ENCODE results near the gene PRCC. TPM values are rescaled to one million over a fixed set of nuclear protein-coding genes. Genes with fewer than 3 reads are reported as not detected.
"Not testable (repeated sequence)": the region's sequence is repeated elsewhere in the genome, so short reads cannot be mapped to it uniquely, and the experiment has no call there.

PRCC gene
- total and polyA plus RNA-seq, 5 donors from 2014 or later: 35.5 to 67.8 (median 36.8) TPM

GRCh38 chr1:156751451-156751756 is 15.9 kb upstream of the PRCC start, which contains the start of gene HDGF:
HDGF (minus strand) TSS chr1:156751675; CDS start chr1:156751429, 246 bp downstream.
- H3K9me3 ChIP-seq (ENCODE audit: control insufficient read depth in 2 of 2, low read length in 2 of 2): no peaks in the 10 kb centered on the region
- H3K27ac ChIP-seq (ENCODE audit: insufficient read depth, low read length, poor library complexity, severe bottlenecking): peak within 1 kb of the TSS; percentile 83
- Mint-ChIP-seq H3K4me3 (peak within 1 kb of the TSS; percentile 93 to 97 (median 94)), H3K27me3 (no peaks in the 10 kb centered on the region), H3K36me3 (no peaks in the 10 kb centered on the region), H3K4me1 (peaks cover 22 to 60% (median 43%) of the 10 kb centered on the region in 4 donors), H3K27ac (peak within 1 kb of the TSS; percentile 79 to 97 (median 94)), H3K9me3 (no peaks in the 10 kb centered on the region)
- no peaks in the 10 kb centered on the region for H3K27me3 ChIP-seq (ENCODE audit: control insufficient read depth, insufficient read depth, low read length)
- H3K4me3 ChIP-seq (ENCODE audit: low read depth, low read length): peak within 1 kb of the TSS; percentile 90
- DNase-seq (no peak), ATAC-seq (ENCODE audit: low read depth in 2 of 2) (no peak)
- H3K4me1 ChIP-seq (ENCODE audit: control insufficient read depth, insufficient read depth, low read length, poor library complexity, severe bottlenecking): peaks cover 53% of the 10 kb centered on the region
- H3K36me3 ChIP-seq (ENCODE audit: control insufficient read depth, insufficient read depth, low read length): no peaks in the 10 kb centered on the region

DNA sequence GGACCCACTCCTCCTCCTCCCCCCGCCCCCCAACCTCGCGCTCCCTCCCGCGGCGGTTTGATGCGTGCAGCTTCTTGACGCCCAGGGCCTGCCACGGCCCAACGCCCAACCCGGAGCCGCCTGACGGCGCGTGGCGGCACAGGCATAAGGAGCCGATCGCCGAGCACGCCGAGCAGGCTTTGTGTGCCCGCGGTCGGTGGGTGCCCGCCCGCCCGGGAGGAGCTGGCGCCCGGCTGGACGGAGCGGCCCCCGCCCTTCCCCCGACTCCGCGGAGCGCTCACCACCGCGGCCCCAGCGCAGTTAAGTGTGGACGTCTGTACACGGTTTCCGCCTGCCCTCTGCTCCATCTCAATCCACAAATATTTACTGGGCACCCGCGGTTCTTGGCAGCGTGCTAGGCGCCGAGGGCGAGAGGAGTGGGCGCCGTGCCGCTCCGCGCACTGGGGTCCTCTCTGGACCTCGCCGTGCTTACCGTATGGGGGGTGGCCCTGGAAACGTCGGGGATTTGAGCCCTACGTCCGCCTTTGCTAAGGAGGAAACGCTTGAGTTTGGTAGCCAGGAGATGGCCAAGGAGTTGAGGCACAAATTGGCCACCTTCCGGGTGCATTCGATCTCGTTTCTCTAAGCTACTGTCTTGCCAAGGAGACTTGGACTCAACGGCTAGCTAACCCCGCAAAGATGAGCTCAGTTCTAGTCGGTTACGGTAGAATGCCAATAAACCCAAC is 15.4 kb upstream of the PRCC start:
- peak overlapping the region; percentile 93 to 97 (median 94) for H3K4me3 Mint-ChIP-seq
- H3K27ac Mint-ChIP-seq: peak overlapping the region; percentile 79 to 93 (median 92)
- H3K4me1 Mint-ChIP-seq: peaks cover 22 to 57% (median 43%) of the 10 kb centered on the region in 4 donors
- ATAC-seq (ENCODE audit: low read depth in 2 of 2): peak; percentile 88 to 91
- H3K4me1 ChIP-seq (ENCODE audit: control insufficient read depth, insufficient read depth, low read length, poor library complexity, severe bottlenecking): peaks cover 48% of the 10 kb centered on the region
- H3K36me3 ChIP-seq (ENCODE audit: control insufficient read depth, insufficient read depth, low read length): no peaks in the 10 kb centered on the region
- peak; percentile 91 to 98 (median 97) for DNase-seq
- no peaks in the 10 kb centered on the region for H3K36me3 Mint-ChIP-seq
- H3K27ac ChIP-seq (ENCODE audit: insufficient read depth, low read length, poor library complexity, severe bottlenecking): peak overlapping the region; percentile 83
- no peaks in the 10 kb centered on the region for H3K9me3 Mint-ChIP-seq
- H3K27me3 ChIP-seq (ENCODE audit: control insufficient read depth, insufficient read depth, low read length): no peaks in the 10 kb centered on the region
- H3K9me3 ChIP-seq (ENCODE audit: control insufficient read depth in 2 of 2, low read length in 2 of 2): no peaks in the 10 kb centered on the region
- H3K4me3 ChIP-seq (ENCODE audit: low read depth, low read length): peak overlapping the region; percentile 90
- H3K27me3 Mint-ChIP-seq: no peaks in the 10 kb centered on the region

DNA sequence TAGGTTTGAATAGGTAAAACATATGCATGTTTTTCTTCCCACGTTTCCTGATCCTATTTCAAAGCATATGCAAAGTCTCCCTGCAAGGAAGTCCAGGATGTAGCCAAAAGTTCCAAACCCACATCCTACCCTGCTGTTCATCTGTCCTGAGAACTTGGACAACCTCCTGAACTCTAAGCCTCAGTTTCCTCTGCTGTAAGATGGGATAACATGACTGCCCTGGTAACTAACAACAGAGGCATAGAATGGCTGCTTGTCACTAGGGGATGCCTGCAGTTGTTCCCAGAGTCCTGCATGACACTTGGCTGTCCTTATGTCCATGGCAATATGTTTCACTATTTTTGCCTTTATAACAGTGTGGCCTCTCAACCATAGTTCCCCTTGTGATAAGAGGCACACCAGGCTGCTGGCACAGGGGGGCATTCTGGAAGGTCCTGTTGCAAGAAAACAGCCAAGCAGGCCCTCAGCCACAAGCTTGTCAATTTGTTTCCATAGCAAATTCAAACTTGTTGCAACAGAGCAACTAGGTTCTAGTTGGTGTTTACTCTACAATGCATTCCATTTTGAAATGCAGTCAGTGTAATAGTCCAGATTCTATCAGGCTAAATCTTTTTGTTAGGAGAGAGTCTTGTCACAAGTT is 14.4 kb upstream of the PRCC start:
- peaks cover 38% of the 10 kb centered on the region for H3K4me1 ChIP-seq (ENCODE audit: control insufficient read depth, insufficient read depth, low read length, poor library complexity, severe bottlenecking)
- no peaks in the 10 kb centered on the region for H3K27me3 ChIP-seq (ENCODE audit: control insufficient read depth, insufficient read depth, low read length)
- no peak for DNase-seq
- ATAC-seq (ENCODE audit: low read depth in 2 of 2): no peak
- peak overlapping the region; percentile 90 for H3K4me3 ChIP-seq (ENCODE audit: low read depth, low read length)
- Mint-ChIP-seq H3K27ac (peak overlapping the region; percentile 82 to 93 (median 92)), H3K4me3 (peak overlapping the region; percentile 93 to 97 (median 94)), H3K27me3 (no peaks in the 10 kb centered on the region), H3K36me3 (no peaks in the 10 kb centered on the region), H3K9me3 (no peaks in the 10 kb centered on the region), H3K4me1 (peaks cover 17 to 49% (median 36%) of the 10 kb centered on the region in 4 donors)
- H3K9me3 ChIP-seq (ENCODE audit: control insufficient read depth in 2 of 2, low read length in 2 of 2): no peaks in the 10 kb centered on the region
- H3K27ac ChIP-seq (ENCODE audit: insufficient read depth, low read length, poor library complexity, severe bottlenecking): peak overlapping the region; percentile 83
- no peaks in the 10 kb centered on the region for H3K36me3 ChIP-seq (ENCODE audit: control insufficient read depth, insufficient read depth, low read length)

DNA sequence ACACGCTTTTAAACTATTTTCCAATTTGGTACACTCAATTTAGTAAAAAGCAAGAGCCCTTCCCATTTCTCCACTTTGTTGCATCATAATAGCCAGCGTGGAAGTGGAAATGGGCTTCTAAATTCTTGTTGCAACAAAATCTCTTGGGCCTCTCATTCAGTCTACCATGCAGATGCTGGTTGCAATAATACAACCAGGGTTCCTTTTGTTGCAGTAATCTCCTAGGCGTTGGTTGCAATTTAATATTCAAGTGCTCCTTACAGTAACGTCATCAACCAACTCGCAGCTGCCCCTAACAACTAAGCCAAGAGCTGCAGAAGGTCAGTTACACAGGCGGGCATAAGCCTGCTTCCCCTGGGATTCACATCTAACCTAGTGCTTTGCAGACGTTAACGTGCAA is 13.1 kb upstream of the PRCC start:
- Histone ChIP-seq H3K27me3 (ENCODE audit: control insufficient read depth, insufficient read depth, low read length) (no peaks in the 10 kb centered on the region), H3K27ac (ENCODE audit: insufficient read depth, low read length, poor library complexity, severe bottlenecking) (no peak overlapping the region), H3K4me3 (ENCODE audit: low read depth, low read length) (no peak overlapping the region), H3K9me3 (ENCODE audit: control insufficient read depth in 2 of 2, low read length in 2 of 2) (no peaks in the 10 kb centered on the region), H3K36me3 (ENCODE audit: control insufficient read depth, insufficient read depth, low read length) (no peaks in the 10 kb centered on the region), H3K4me1 (ENCODE audit: control insufficient read depth, insufficient read depth, low read length, poor library complexity, severe bottlenecking) (peaks cover 26% of the 10 kb centered on the region)
- no peak for ATAC-seq (ENCODE audit: low read depth in 2 of 2)
- DNase-seq: no peak
- Mint-ChIP-seq H3K27ac (no peak overlapping the region), H3K9me3 (no peaks in the 10 kb centered on the region), H3K4me3 (peak overlapping the region in 1 of 4 donors; percentile 93), H3K4me1 (peaks cover 12 to 36% (median 24%) of the 10 kb centered on the region in 4 donors), H3K36me3 (peaks cover 4% of the 10 kb centered on the region), H3K27me3 (no peaks in the 10 kb centered on the region)

GRCh38 chr1:156755527-156755950 is 11.8 kb upstream of the PRCC start:
- Histone ChIP-seq H3K27me3 (ENCODE audit: control insufficient read depth, insufficient read depth, low read length) (no peaks in the 10 kb centered on the region), H3K27ac (ENCODE audit: insufficient read depth, low read length, poor library complexity, severe bottlenecking) (no peak overlapping the region), H3K36me3 (ENCODE audit: control insufficient read depth, insufficient read depth, low read length) (no peaks in the 10 kb centered on the region), H3K9me3 (ENCODE audit: control insufficient read depth in 2 of 2, low read length in 2 of 2) (no peaks in the 10 kb centered on the region), H3K4me1 (ENCODE audit: control insufficient read depth, insufficient read depth, low read length, poor library complexity, severe bottlenecking) (peaks cover 12% of the 10 kb centered on the region), H3K4me3 (ENCODE audit: low read depth, low read length) (no peak overlapping the region)
- Mint-ChIP-seq H3K4me1 (peaks cover 4 to 27% (median 17%) of the 10 kb centered on the region in 4 donors), H3K27ac (peak overlapping the region in 1 of 3 donors; percentile 20), H3K4me3 (peak overlapping the region in 2 of 4 donors; percentile 17 to 44), H3K9me3 (no peaks in the 10 kb centered on the region), H3K27me3 (no peaks in the 10 kb centered on the region), H3K36me3 (peaks cover 4% of the 10 kb centered on the region)
- ATAC-seq (ENCODE audit: low read depth in 2 of 2): no peak
- DNase-seq: no peak

DNA sequence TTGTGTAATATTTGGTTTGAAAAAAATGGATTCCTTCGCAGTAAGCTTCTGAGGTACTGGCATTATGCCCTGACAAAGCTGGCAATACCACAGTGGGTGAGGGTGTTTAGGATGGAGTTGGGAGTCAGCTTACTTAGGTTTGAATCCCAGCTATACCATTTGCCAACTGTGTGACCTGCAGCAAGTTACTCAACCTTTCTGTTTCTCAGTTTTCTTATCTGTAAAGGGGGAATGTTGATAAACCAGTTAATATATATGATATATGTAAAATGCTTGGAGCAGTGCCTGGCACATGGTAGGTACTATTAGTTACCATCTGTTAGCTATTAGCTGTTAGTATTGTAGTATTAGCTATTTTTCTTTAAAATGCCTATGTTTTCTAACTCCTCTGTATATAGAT is 11.0 kb upstream of the PRCC start:
- DNase-seq (no peak), ATAC-seq (ENCODE audit: low read depth in 2 of 2) (no peak)
- H3K4me3 ChIP-seq (ENCODE audit: low read depth, low read length): no peak overlapping the region
- H3K27ac ChIP-seq (ENCODE audit: insufficient read depth, low read length, poor library complexity, severe bottlenecking): no peak overlapping the region
- H3K9me3 Mint-ChIP-seq: no peaks in the 10 kb centered on the region
- no peaks in the 10 kb centered on the region for H3K27me3 ChIP-seq (ENCODE audit: control insufficient read depth, insufficient read depth, low read length)
- H3K4me1 ChIP-seq (ENCODE audit: control insufficient read depth, insufficient read depth, low read length, poor library complexity, severe bottlenecking): peaks cover 10% of the 10 kb centered on the region
- no peaks in the 10 kb centered on the region for H3K27me3 Mint-ChIP-seq
- no peaks in the 10 kb centered on the region for H3K9me3 ChIP-seq (ENCODE audit: control insufficient read depth in 2 of 2, low read length in 2 of 2)
- H3K4me3 Mint-ChIP-seq: no peak overlapping the region
- H3K36me3 ChIP-seq (ENCODE audit: control insufficient read depth, insufficient read depth, low read length): no peaks in the 10 kb centered on the region
- peaks cover 4 to 26% (median 17%) of the 10 kb centered on the region in 4 donors for H3K4me1 Mint-ChIP-seq
- no peak overlapping the region for H3K27ac Mint-ChIP-seq
- peaks cover 4% of the 10 kb centered on the region for H3K36me3 Mint-ChIP-seq

DNA sequence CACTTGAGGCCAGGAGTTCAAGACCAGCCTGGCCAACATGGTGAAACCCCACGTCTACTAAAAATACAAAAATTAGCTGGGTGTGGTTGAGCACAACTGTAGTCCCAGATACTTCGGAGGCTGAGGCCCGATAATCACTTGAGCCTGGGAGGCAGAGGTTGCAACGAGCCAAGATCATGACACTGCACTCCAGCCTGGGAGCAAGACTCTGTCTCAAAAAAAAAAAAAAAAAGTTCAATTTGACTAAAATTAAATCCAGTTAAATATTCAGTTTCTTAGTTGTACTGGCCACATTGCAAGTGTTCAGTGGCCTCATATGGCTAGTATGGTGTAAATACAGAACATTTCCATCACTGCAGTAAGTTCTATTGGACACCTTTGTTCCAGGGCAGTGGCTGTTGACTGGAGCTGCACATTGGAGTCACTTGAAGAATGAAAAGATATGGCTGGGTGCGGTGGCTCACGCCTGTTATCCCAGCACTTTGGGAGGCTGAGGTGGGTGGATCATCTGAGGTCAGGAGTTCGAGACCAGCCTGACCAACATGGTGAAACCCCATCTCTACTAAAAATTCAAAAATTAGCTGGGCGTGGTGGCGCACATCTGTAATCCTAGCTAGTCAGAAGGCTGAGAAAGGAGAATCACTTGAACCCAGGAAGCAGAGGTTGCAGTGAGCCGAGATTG is 9.6 kb upstream of the PRCC start:
- H3K27ac Mint-ChIP-seq, H3K36me3 Mint-ChIP-seq, H3K27me3 Mint-ChIP-seq: not testable (repeated sequence)

More for the DNA sequence above, 9.6 kb upstream of the PRCC start:
- H3K4me1 ChIP-seq (ENCODE audit: control insufficient read depth, insufficient read depth, low read length, poor library complexity, severe bottlenecking); H3K9me3 Mint-ChIP-seq; H3K27me3 ChIP-seq (ENCODE audit: control insufficient read depth, insufficient read depth, low read length); H3K4me3 ChIP-seq (ENCODE audit: low read depth, low read length); H3K27ac ChIP-seq (ENCODE audit: insufficient read depth, low read length, poor library complexity, severe bottlenecking); DNase-seq; H3K9me3 ChIP-seq (ENCODE audit: control insufficient read depth in 2 of 2, low read length in 2 of 2); H3K4me3 Mint-ChIP-seq; ATAC-seq (ENCODE audit: low read depth in 2 of 2); H3K36me3 ChIP-seq (ENCODE audit: control insufficient read depth, insufficient read depth, low read length): not testable (repeated sequence)
- H3K4me1 Mint-ChIP-seq: peaks cover 2 to 16% (median 12%) of the 10 kb centered on the region in 4 donors
